ENCODE results near the gene VPS35. TPM values are rescaled to one million over a fixed set of nuclear protein-coding genes. Genes with fewer than 3 reads are reported as not detected.

The VPS35 gene
- total and polyA plus RNA-seq, 2 of the 13 experiments (the other 11 are each of a cell fraction or from before 2014, with no cell fraction given), result 30.7 to 136 TPM

DNA sequence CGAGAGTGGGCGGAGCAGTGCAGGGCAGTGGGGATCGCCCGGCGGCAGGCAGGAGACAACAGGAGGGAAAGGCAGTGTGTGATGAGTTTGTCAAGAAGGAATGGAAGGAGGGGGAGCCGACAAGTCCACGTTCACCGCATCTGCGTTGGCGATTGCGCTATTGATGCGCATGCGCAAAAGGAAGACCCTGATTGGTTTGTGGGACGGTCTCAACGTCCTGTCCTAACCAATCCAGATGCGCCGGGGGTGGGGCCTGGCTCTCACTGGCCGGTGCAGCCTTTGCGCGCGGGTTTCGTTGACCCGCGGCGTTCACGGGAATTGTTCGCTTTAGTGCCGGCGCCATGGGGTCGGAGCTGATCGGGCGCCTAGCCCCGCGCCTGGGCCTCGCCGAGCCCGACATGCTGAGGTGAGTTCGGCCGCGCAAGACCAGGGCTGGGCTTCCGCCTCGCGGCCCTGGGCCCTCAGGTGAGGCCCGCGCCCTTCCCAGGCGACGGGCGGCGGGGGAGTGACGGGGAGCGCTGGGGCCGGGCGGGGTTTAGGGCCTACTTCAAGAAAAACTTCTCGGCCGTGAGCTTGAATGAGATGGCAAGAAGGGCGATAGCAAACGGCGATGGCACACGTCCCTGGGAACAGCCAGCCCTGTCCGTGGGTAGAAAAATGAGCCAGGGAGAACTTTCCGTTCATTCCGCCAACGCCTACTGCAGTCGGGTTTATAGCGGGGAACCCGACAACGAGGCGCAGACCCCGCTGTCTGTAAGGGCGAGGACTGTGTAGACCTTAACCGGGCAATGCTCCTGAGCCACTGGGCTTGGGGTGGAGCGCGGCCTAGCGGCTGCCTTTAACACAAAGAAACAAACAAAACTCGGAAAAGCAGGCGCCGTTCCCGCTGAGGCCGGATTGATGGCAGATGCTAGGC is 645 bp upstream of the VPS35 start, which contains the start of gene ORC6 (continued):
- TF ChIP-seq, protein P1, sequence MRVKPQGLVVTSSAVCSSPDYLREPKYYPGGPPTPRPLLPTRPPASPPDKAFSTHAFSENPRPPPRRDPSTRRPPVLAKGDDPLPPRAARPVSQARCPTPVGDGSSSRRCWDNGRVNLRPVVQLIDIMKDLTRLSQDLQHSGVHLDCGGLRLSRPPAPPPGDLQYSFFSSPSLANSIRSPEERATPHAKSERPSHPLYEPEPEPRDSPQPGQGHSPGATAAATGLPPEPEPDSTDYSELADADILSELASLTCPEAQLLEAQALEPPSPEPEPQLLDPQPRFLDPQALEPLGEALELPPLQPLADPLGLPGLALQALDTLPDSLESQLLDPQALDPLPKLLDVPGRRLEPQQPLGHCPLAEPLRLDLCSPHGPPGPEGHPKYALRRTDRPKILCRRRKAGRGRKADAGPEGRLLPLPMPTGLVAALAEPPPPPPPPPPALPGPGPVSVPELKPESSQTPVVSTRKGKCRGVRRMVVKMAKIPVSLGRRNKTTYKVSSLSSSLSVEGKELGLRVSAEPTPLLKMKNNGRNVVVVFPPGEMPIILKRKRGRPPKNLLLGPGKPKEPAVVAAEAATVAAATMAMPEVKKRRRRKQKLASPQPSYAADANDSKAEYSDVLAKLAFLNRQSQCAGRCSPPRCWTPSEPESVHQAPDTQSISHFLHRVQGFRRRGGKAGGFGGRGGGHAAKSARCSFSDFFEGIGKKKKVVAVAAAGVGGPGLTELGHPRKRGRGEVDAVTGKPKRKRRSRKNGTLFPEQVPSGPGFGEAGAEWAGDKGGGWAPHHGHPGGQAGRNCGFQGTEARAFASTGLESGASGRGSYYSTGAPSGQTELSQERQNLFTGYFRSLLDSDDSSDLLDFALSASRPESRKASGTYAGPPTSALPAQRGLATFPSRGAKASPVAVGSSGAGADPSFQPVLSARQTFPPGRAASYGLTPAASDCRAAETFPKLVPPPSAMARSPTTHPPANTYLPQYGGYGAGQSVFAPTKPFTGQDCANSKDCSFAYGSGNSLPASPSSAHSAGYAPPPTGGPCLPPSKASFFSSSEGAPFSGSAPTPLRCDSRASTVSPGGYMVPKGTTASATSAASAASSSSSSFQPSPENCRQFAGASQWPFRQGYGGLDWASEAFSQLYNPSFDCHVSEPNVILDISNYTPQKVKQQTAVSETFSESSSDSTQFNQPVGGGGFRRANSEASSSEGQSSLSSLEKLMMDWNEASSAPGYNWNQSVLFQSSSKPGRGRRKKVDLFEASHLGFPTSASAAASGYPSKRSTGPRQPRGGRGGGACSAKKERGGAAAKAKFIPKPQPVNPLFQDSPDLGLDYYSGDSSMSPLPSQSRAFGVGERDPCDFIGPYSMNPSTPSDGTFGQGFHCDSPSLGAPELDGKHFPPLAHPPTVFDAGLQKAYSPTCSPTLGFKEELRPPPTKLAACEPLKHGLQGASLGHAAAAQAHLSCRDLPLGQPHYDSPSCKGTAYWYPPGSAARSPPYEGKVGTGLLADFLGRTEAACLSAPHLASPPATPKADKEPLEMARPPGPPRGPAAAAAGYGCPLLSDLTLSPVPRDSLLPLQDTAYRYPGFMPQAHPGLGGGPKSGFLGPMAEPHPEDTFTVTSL (CRISPR knock-in tag; IDR thresholded peaks at IDR 0.05; ENCODE audit: borderline replicate concordance), result no peak
- TF ChIP-seq NFATC3 (CRISPR knock-in tag; IDR thresholded peaks at IDR 0.05), result 0 out of 2 replicates have a peak, but pooled peaks have one; percentile 44
- no peak for TF ChIP-seq AHR (CRISPR knock-in tag; IDR thresholded peaks at IDR 0.05)
- TF ChIP-seq TCF12 (IDR thresholded peaks at IDR 0.05), result no peak
- TF ChIP-seq TCF12 (CRISPR knock-in tag; IDR thresholded peaks at IDR 0.05), result 0 out of 2 replicates have a peak, but pooled peaks have one; percentile 42
- TF ChIP-seq ZNF124 (CRISPR knock-in tag; IDR thresholded peaks at IDR 0.05), result 0 out of 2 replicates have a peak, but pooled peaks have one; percentile 18
- TF ChIP-seq ZFY (CRISPR knock-in tag; IDR thresholded peaks at IDR 0.05), result peak; percentile 88; the same call in 1 of the 2 replicates
- TF ChIP-seq RXRB (CRISPR knock-in tag; IDR thresholded peaks at IDR 0.05; ENCODE audit: borderline replicate concordance), result no peak; the same call in none of the 2 replicates
- TF ChIP-seq CAMTA2 (CRISPR knock-in tag; IDR thresholded peaks at IDR 0.05; ENCODE audit: borderline replicate concordance), result no peak
- TF ChIP-seq KLF12 (CRISPR knock-in tag; IDR thresholded peaks at IDR 0.05; ENCODE audit: borderline replicate concordance), result no peak
- TF ChIP-seq SCMH1 (CRISPR knock-in tag; IDR thresholded peaks at IDR 0.05; ENCODE audit: borderline replicate concordance), result no peak
- 0 out of 2 replicates have a peak, but pooled peaks have one; percentile 20 for TF ChIP-seq ZNF547 (CRISPR knock-in tag; IDR thresholded peaks at IDR 0.05)
- TF ChIP-seq SP1 (IDR thresholded peaks at IDR 0.05), result peak; percentile 84
- peak; percentile 98 for TF ChIP-seq SP1 (CRISPR knock-in tag; IDR thresholded peaks at IDR 0.05)
- TF ChIP-seq ZBTB38 (CRISPR knock-in tag; IDR thresholded peaks at IDR 0.05), result peak; percentile 71
- TF ChIP-seq PHF8 (CRISPR knock-in tag; IDR thresholded peaks at IDR 0.05), result peak; percentile 79
- no peak for TF ChIP-seq MAF1 (CRISPR knock-in tag; IDR thresholded peaks at IDR 0.05; ENCODE audit: borderline replicate concordance)
- TF ChIP-seq, protein P2, sequence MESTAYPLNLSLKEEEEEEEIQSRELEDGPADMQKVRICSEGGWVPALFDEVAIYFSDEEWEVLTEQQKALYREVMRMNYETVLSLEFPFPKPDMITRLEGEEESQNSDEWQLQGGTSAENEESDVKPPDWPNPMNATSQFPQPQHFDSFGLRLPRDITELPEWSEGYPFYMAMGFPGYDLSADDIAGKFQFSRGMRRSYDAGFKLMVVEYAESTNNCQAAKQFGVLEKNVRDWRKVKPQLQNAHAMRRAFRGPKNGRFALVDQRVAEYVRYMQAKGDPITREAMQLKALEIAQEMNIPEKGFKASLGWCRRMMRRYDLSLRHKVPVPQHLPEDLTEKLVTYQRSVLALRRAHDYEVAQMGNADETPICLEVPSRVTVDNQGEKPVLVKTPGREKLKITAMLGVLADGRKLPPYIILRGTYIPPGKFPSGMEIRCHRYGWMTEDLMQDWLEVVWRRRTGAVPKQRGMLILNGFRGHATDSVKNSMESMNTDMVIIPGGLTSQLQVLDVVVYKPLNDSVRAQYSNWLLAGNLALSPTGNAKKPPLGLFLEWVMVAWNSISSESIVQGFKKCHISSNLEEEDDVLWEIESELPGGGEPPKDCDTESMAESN (CRISPR knock-in tag; conservative IDR thresholded peaks at IDR 0.05), result peak; percentile 89
- no peak for TF ChIP-seq ZNF460 (CRISPR knock-in tag; IDR thresholded peaks at IDR 0.05; ENCODE audit: borderline replicate concordance)
